WERI-Rb-1 (cell line): ENCODE data around the gene THUMPD2.

Experiments used
- DNase-seq: peaks from one replicate; pipeline ENCODE4 v3.0.0-alpha.2; 2020
- H3K27ac ChIP-seq: fragments of 250-450 bp; sonication (Bioruptor Pico); 2 replicates; pipeline ENCODE4 v1.5.1; 2020; ENCODE audit warnings: mild to moderate bottlenecking, moderate library complexity
- H3K27me3 ChIP-seq: fragments of 250-450 bp; sonication (Bioruptor Pico); 2 replicates; pipeline ENCODE4 v1.5.1; 2021; ENCODE audit warnings: mild to moderate bottlenecking, low read depth, moderate library complexity; ENCODE audit not compliant: insufficient read depth, severe bottlenecking
- H3K36me3 ChIP-seq: fragments of 250-450 bp; sonication (Bioruptor Pico); 2 replicates; pipeline ENCODE4 v1.5.1; 2020; ENCODE audit warnings: mild to moderate bottlenecking, moderate library complexity
- H3K4me3 ChIP-seq: 2 replicates; pipeline ENCODE4 v1.5.1; 2011; ENCODE audit warnings: low read depth, mild to moderate bottlenecking, control low read depth, low read length
- H3K9me3 ChIP-seq: fragments of 250-450 bp; sonication (Bioruptor Pico); 2 replicates; pipeline ENCODE4 v1.5.1; 2021; ENCODE audit warnings: mild to moderate bottlenecking, moderate library complexity; ENCODE audit not compliant: severe bottlenecking
- TF ChIP-seq, protein P1 (sequence below): IDR thresholded peaks from 2 replicates; pipeline ENCODE4 v1.5.1; 2011; ENCODE audit warnings: low read depth, mild to moderate bottlenecking, control low read depth, inconsistent platforms, low read length

The THUMPD2 gene

DNA sequence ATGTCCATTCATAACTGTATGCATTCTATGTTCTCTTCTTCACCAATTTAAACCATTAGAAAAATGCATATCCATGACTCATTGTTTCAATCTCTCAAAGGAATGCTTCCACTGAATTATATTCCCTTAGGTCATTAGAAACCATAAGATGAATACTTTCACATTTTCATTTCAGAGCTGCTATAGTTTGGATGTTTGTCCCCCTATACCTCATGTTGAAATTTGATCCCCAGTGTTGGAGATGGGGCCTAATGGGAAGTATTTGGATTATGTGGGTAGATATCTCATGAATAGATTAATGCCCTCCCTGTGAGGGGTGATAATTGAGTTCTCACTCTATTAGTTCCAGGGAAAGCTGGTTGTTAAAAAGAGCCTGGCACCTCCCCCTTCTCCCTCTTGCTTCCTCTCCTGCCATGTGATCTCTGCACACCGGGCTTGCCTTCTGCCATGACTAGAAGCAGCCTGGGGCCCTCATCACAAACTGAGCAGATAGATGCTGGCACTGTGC lies 35.7 kb downstream of the THUMPD2 start:
- peaks cover 39% of the 10 kb centered on the region for H3K36me3 ChIP-seq

DNA sequence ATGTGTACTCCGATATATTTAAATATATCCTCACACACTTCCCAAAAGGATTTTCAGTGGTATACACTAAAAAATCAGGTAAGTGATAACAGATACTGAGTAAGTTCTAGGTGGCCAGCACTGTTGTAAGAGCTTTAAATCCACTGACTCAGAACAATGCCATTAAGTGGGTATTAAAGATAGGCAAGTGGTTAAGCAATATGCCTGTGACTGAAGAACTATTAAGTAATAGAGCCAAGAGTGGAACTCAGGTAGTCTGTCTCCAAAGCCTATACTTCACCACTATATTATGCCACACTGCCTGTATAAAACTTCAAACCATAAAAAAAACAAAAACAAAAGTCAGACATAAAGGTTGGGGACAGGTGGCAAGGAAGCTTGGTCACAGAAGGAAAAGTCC lies 37.2 kb downstream of the THUMPD2 start:
- H3K27me3 ChIP-seq = no peaks in the 10 kb centered on the region
- no peak for DNase-seq
- no peaks in the 10 kb centered on the region for H3K9me3 ChIP-seq
- no peak overlapping the region for H3K27ac ChIP-seq
- H3K36me3 ChIP-seq = peaks cover 54% of the 10 kb centered on the region
- no peak overlapping the region for H3K4me3 ChIP-seq
- TF ChIP-seq, protein P1, sequence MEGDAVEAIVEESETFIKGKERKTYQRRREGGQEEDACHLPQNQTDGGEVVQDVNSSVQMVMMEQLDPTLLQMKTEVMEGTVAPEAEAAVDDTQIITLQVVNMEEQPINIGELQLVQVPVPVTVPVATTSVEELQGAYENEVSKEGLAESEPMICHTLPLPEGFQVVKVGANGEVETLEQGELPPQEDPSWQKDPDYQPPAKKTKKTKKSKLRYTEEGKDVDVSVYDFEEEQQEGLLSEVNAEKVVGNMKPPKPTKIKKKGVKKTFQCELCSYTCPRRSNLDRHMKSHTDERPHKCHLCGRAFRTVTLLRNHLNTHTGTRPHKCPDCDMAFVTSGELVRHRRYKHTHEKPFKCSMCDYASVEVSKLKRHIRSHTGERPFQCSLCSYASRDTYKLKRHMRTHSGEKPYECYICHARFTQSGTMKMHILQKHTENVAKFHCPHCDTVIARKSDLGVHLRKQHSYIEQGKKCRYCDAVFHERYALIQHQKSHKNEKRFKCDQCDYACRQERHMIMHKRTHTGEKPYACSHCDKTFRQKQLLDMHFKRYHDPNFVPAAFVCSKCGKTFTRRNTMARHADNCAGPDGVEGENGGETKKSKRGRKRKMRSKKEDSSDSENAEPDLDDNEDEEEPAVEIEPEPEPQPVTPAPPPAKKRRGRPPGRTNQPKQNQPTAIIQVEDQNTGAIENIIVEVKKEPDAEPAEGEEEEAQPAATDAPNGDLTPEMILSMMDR = no peak

More for the DNA sequence above, 35.7 kb downstream of the THUMPD2 start:
- DNase-seq = peak; percentile 81
- Histone ChIP-seq H3K4me3 (no peak overlapping the region), H3K9me3 (no peaks in the 10 kb centered on the region), H3K27me3 (no peaks in the 10 kb centered on the region), H3K27ac (peak overlapping the region; percentile 60)
- TF ChIP-seq, protein P1 = no peak

DNA sequence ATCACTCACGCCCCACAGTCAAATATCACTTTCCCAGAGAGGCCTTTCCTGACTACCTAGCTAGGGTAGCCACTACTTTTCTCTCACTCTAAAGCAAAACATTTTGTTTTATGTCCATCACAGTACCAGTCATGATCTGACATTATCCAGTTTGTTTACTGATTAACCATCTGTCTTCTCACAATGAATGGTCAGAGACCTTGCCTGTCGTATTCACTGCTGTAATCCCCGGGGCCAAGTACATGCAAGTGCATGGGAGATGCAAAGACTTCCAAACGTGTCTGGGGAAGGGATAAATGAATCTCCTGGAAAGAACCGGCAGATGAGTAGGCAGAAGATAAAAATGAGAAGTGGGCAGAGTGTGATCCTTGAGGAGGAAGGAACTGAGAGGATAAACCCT lies 39.7 kb downstream of the THUMPD2 start:
- peak; percentile 84 for DNase-seq
- H3K27me3 ChIP-seq = no peaks in the 10 kb centered on the region
- TF ChIP-seq, protein P1 = no peak
- peaks cover 70% of the 10 kb centered on the region for H3K36me3 ChIP-seq
- H3K9me3 ChIP-seq = no peaks in the 10 kb centered on the region
- peak overlapping the region; percentile 68 for H3K27ac ChIP-seq
- H3K4me3 ChIP-seq = no peak overlapping the region

DNA sequence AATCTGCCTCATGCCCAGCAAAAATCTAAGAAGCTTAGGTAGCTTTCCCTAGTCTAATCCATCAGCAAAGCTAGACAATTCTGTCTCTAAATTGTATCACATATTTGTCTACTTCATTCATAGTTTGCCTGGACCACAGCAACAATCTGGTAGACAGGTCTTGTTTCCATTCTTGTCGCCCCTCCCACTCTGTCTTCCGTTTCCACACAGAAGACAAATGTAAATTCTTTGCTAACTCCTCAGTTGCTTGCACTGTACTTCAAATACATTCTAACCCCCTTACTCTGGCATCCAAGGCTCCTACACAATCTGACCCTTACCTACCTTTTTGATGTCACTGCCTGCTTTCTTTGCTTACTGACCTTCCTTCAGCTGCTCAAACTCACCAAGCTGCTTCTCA lies 40.1 kb downstream of the THUMPD2 start:
- Histone ChIP-seq H3K27me3 (no peaks in the 10 kb centered on the region), H3K27ac (peak overlapping the region; percentile 68), H3K9me3 (no peaks in the 10 kb centered on the region), H3K36me3 (peaks cover 75% of the 10 kb centered on the region), H3K4me3 (no peak overlapping the region)
- DNase-seq = no peak
- TF ChIP-seq, protein P1 = no peak

DNA sequence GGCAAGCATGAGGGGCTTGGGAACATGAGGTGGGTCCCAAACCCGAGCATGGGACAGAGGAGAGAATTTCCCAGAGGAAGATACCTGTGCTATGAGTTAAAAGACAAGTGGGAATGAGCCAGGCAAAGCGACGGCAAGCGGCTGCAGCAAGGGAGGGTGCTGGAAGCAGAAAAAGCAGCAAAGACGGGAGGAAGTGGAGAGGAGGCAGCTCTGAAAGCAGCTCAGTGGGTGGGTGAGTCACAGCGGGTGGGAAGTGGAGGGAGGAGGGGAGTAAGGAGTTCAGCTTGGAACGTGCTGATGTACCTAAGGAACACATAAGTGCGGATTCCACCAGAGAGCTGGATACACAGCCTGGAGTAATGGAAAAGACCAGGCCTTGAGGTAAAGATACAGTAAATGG lies 41.4 kb downstream of the THUMPD2 start:
- H3K4me3 ChIP-seq = no peak overlapping the region
- H3K36me3 ChIP-seq = peaks cover 80% of the 10 kb centered on the region

More for the DNA sequence above, 41.4 kb downstream of the THUMPD2 start:
- no peaks in the 10 kb centered on the region for H3K27me3 ChIP-seq
- TF ChIP-seq, protein P1 = no peak
- H3K27ac ChIP-seq = no peak overlapping the region
- H3K9me3 ChIP-seq = no peaks in the 10 kb centered on the region
- no peak for DNase-seq
